Glomerular visceral epithelial cell (primary cell): Measurements from ENCODE around the gene FERMT2.
"Not testable (repeated sequence)": the region's sequence is repeated elsewhere in the genome, so short reads cannot be mapped to it uniquely, and the experiment has no call there.

Source experiments
- DNase-seq: peaks from one replicate; pipeline ENCODE4 v3.0.0-alpha.2; 2016; ENCODE audit errors: extremely low spot score

The FERMT2 gene

DNA sequence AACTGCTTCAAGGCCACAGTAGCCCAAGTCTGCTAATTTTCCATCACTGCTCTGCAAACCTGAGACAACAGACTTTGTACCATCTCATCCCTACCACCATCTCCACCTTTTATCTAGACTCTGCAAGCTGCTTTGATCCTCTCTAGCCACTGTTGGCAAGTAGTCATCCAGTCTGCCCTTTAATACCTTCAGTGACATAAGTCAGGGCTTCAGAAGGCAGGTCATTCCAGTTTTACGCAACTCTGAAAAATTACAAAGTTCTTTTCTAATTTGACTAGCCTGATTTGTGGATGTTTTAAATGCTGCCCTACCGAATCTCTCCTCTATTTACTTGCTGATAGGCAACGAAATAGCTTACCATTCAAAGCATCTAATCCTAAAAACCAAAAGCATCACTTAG lies 2.8 kb downstream of the FERMT2 start:
- DNase-seq: no peak

DNA sequence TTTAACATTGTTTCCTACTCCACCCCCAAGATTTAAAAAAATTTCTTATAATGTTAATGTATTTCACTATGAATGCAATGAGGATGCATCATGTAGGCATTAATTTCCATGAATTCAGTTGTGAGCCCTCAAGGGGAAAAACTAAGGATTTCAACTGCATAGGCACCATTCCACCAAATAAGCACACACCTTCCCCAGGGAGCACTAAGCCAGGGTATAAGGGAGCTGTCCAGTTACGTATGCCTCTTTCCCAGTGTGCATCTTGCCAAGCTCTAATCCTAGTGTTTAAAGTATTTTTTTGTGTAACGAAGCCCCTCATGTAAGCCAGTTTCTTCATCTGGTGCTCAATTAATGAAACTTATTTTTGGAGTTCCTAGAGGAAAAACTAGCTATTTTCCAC lies 6.6 kb downstream of the FERMT2 start:
- no peak for DNase-seq

DNA sequence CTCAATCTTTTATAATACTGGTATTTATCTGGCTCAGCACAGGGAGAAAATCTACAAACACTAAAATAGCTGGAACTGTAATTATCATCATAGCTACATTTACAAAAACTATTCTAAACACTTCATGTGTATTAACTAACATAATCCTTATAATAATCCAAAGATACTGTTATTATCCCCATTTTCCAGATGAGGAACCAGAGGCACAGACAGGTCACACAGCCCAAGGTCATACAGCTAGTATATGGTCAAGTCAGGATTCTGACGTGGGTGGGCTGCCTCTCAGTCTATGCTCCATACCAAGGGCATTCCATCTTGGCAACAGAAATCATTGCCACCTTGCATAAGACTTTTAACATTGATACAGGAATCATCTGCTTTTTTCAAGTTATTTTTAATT lies 11.4 kb downstream of the FERMT2 start:
- DNase-seq: no peak

DNA sequence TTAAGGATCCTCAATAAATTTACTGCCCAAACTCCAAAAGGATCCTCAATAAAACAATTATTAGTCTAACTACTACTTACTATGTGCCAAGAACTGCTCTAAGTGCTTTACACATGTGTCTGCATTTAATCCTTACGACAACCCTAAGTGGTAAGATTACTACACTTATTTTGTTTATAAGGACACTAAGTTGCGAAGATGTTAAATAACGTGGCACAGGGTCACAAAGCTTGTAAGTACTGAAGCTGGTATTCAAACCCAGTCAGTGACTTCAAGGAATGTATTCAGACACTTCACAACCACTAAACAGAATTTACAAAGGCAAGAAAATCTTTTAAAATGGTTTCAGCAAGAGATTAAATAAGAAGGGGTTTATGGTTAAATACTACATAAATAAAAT lies 13.0 kb downstream of the FERMT2 start:
- no peak for DNase-seq

DNA sequence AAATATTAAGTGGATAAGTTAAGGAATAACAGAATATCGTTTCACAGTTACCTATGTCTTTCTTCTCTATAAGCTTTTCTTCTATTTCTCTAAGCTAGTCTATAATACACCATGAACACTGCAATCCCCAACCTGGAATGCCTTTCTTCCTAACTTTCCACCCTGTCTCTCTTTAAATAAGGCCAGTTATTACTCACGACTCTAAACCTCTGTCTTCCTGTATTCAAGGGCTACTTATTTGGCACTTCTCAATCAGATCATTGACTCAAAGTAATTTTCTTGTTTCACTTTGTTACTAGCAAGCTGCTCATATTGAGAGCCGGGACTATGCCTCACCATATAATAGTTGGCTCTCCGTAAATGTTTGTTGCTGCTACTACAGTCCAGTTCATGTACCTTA lies 13.5 kb downstream of the FERMT2 start:
- no peak for DNase-seq

DNA sequence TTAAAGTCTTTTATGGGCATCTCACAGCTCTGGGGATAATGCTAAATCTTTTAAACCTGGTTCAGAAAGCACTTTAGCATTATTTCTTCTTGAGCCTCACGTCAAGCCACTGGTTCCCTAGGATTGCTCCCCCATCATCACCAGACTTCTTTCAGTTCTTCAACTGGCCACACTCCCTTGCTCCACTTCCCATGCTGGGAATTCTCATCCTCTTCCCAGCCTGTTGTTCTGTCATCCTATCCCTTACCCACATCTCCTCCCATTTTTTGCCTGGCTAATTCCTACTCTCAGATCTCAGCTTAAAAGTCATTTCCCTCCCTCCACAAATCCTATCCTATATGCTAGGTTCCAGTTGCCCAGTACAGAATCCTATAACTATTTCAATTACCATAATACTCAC lies 14.4 kb downstream of the FERMT2 start:
- no peak for DNase-seq

DNA sequence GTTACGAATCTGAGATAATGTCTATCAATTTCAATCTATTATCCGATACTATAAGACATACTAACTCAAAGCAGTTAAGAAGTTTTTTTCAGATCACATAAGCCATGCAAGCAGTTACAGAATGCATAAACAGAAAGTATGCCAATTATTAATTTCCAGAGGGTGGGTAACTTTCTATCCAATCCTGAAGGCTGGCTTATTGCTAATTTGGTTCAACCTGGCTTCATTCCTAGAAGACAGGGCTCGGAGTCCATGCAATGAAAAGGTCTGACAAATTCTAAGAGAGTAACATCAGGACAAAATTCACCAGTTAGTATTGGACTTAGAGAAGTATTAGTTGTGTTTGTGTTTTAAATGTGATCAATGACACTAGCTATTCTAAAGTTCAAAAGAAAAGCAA lies 15.0 kb downstream of the FERMT2 start:
- DNase-seq: no peak

DNA sequence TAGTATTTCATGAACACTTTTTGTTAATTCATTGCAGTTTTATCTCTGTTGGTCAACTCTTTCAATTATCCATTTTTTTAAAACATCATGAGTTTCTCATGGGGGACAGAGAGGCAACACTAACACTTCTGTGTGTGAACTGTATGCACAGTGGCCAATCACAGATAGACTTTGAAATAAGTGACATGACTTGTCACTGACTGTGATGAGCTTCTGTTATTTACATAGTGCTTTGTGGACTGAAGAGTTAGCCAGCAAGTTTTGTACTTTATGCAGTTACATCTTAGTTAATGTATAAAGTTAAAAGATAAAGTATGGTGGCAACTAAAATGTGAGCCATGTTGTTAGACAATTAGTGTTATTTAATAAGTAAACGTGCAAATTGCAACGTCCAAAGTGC lies 16.1 kb downstream of the FERMT2 start:
- DNase-seq: no peak

DNA sequence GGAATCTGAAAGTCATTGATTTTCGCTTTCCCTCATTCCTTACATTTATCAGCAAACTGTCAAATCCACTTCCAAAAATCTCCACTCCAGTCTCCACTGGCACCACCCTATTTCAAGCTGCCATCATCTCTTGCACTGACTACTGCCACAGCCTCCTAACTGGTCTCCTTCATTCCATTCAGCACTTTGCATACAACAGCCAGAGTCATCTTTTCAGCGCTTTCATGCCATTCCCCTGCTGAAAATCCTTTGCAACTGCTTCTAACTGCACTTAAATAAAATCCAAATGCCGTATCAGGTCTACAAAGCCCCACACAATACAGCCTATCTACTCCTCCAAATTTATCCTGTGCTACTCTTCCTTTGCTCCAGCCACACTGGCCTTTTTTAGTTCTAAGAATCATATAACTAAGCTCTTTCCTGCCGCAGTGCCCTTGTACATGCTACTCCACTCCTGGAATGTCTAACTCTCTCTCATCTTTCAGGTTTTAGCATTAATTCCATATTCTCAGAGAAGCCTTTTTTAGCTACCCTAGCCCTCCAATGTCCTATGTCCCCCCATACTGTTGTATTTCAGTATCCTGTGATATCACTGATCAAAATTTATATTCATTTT lies 21.6 kb downstream of the FERMT2 start:
- DNase-seq: no peak

DNA sequence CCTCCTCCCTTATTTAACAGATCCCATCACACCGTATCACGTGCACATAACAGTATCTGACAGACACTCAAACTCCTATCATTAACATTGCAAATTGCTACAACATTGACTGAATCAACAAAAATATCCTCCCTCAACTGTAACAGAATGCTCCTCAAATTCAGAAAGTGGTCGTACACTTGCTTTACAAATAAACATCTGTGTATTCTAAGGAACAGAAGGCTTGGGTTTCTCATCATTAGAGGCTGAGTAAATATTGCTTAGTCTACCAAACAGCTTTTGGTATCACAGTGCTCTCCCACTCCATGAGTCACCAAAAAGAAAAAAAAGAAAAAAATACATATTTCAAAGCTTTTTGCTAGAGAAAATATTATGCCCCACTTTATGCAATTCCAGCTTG lies 23.9 kb downstream of the FERMT2 start:
- DNase-seq: no peak

DNA sequence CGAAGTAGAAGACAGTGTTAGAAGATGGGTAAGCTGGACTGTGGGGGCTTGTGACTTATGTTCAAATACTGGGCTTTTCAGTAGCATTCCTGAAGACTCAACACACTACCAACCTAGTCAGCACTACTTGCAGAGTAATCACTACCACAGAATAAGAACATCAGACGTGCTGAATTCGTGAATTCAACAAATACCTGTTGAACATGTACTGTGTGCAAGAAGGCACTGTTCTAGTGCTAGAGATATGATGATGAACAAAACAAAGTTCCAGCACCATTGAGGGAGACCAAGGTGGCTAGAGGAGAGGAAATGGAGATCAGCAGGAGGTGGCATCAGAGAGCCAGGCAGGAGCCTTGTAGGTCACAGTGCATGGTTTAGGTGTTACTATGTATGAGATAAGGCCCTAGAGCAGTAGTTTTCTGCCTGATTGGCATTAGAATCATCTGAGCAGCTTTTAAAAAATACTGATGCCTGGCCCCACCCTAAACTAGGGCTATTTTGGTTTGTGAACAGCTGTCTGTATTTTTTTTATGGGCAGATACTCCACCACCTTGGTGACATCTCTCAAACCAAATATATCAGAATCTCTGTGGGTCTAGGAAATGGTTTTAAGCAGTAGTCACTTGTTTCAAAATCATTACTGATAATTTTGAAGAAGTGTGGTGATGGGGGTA lies 26.8 kb downstream of the FERMT2 start:
- no peak for DNase-seq

DNA sequence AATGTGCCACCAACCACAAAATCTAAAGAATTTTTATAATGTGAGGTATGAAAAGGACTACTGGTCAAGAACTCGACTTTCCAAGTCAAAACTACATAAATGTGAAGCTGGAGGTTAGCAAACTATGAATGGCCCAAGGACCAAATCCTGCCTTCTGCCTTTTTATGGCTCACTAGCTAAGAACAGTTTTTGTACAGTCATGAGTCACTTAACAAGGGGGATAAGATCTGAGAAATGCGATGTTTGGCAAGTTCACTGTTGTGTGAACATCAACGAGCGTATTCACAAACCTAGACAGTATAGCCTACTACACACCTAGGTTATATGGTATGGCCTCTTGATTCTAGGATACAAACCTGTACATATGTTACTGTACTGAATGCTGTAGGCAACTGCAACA lies 28.2 kb downstream of the FERMT2 start:
- DNase-seq: peak; percentile 63

DNA sequence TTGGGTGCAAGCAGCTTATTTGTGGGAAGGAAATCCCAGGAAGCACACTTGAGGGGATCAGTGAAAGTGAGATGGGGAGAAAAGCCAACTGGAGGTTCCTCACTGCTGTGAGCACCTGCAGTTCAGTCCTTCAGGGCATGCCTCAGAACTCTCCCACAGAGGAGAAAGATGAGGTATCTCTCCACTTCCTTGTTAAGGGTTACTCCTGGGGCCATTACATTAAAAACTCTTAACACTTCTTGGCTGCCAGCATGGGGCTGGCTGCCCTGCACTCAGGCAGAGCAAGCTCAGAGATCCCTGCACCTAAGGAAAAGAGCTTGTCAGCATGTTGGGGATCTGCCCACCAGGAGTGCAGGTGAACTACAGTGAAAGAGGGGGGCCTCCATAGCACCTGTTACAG lies 28.8 kb downstream of the FERMT2 start:
- DNase-seq: no peak

DNA sequence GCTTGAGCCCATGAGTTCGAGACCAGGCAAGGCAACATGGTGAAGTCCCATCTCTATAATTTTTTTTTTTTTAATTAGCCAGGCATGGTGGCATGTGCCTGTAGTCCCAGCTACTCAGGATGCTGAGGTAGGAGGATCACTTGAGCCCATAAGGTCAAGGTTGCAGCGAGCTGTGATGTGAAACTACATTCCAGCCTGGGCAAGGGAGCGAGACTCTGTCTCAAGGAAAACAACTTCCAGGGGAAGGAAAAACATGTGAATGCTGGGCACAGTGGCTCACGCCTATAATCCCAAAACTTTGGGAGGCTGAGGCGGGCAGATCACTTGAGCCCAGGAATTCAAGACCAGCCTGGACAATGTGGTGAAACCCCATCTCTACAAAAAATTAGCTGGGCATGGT lies 30.4 kb downstream of the FERMT2 start:
- DNase-seq: not testable (repeated sequence)

DNA sequence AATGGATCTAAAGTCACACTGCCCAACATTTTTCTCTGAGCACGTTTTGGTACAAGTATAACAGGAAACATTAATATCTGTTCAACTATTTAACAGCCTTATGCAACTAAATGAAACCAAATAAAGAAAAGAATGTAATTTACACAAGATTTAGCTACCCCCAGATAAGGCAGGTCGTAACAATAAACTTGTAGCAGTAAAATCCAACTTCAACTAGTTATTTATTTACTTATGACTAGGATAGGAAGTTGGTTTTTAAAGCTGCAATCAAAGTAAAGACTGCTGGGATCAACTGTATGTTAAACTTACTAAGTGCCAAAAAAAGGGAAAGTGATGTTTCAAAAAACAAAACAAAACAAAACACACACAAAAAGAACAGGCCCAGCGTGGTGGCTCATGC lies 30.9 kb downstream of the FERMT2 start:
- DNase-seq: no peak

DNA sequence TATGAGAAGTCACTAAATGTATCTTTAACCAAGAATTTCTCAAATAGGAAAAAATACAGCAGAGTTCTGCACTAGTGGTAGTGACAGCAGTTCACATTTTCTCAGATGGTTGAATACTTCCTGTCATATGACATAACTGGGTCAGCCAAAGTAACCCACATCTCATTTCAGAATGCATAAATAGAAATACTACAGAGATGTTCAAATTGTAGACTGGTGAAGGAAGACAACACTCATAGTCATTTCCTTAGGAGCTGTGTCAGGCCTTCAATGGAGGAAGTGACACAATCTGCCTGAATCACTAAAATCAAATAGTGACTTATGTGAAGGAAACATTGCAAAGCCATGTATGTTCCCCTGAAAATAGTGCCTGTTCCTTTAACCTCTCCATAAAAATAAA lies 32.4 kb downstream of the FERMT2 start:
- peak; percentile 51 for DNase-seq

DNA sequence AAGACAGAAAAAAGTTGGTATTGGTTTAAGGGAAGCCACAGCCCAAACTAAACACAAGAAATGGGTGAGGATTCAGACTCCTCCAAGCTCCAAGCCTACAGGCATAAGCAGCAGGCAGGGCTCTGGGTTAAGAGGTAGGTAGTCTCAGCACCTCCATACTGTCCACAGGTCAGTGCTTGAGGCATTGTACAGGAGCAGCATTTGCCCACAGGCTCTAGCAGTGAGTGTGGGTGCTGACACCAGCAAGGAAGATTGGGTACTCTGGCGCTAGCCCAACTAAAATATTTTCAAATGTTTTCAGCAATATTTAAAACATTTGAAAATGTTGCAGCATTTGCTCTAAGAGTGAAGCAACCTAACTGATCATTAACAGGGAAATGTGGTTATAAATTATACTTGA lies 33.1 kb downstream of the FERMT2 start:
- peak; percentile 46 for DNase-seq

DNA sequence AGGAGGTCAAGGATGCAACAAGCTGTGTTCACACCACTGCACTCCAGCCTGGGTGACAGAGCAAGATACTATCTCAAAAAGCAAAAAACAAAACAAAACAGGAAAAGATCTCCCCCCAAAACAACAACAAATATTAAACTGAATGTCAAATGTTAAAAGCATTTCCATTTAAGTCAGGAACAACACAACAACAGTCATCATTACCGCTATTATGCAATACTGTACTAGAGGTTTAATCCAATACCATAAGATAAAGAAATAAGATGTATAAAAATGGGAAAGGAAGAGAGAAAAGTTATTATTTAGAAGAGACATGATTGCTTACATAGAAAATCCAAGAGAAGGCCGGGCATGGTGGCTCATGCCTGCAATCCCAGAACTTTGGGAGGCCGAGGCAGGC lies 36.6 kb downstream of the FERMT2 start:
- DNase-seq: no peak

DNA sequence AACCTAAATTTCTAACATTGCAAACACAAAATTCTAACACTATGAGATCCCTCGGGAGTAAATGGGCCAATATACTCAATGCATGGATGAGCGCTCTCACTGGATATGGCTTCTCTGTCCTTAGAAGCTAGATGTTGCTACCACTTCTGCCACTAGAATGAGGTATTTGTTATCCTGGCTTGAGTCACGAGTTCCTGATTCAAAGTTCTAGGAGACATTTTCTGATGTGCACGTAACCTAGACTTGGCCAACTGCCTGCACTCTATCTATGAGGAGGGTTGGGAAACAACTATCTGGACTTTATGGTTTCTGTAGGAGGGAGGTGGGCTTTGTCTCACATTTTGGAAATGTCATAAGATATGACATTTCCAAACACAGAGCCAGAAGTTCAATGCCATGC lies 37.6 kb downstream of the FERMT2 start:
- peak; percentile 49 for DNase-seq

DNA sequence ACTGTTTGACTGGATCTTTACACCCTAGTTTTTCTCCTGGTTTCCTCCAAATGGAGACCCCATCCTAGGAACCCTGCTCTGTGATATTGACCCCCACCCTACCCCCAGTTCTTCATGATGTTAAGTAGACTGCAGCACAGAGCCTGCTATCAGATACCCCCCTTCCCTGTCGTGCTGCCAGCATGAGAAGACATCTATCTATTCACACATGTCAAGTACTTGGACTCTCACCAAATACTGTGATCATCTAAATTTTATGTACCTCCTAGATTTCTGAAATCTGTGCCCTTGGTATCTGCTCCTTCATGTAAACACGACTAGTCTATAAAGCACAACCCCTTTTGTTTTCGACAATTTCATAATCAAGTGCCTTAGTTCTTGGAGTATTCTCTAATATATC lies 38.9 kb downstream of the FERMT2 start:
- no peak for DNase-seq

DNA sequence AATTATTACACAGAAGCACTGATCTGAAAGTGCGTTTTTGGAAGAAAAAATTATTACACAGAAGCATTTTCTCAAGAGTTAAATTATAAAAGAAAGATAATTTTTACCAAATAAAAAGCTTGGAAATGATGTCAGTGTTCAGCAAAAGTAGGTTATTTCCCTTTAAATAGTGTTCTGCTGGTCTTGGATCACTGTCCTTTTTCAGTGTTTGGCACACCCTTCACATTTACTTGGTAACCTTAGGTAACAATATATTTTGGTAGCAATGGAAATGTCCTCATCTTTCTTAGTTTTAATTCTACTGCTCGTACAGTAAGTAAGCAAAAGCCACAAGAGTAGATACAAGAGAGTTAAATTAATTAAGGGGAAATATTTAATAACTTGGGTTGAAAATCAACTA lies 40.3 kb downstream of the FERMT2 start:
- DNase-seq: no peak

DNA sequence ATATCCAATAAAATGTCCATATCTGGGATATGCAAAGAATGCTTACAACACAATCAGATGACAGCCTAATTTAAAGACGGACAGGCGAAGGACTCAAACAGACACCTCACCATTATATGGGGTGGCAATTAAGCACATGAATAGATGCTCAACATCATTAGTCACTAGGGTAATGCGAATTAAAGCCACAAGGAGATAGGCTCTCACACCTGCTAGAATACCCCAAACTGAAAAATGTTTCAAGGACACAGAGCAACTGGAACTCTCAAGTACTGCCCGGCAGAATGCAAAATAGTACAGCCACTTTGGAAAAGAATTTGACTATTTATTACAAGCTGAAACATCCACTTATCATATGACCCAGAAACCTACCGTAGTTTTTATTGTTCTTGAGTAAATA lies 42.9 kb downstream of the FERMT2 start:
- no peak for DNase-seq

DNA sequence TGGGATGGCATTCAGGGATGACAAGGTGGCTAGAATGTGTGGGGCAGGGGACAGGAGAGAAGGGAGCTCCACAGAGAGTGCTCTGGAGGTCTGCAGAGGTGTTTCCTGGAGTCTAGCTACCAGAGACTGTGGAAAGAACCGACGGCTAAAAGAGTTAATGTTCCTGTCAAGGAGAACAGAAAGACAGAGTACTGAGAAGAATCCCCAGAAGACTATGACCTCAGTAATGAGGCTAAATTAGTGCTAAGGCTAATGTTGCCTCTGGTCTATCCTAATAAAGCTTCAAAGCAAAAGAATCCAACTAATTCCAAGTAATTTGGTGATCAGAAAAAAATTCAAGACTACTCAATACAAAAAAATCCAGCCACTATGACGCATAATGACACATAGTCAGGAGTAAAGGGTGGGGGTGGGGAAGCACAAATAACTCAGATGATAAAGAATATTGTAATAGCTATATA lies 44.7 kb downstream of the FERMT2 start:
- DNase-seq: peak; percentile 65
